HG02840 (cell line): ENCODE measurements around the gene CTSE.
"Not testable (repeated sequence)": the region's sequence is repeated elsewhere in the genome, so short reads cannot be mapped to it uniquely, and the experiment has no call there.

Experiments used
- ATAC-seq: cut with Tn5 transposase; IDR thresholded peaks from one replicate; pipeline ENCODE4 v1.9.1; 2021; ENCODE audit warnings: mild to moderate bottlenecking, moderate library complexity, moderate number of reproducible peaks; ENCODE audit not compliant: unreplicated experiment, low FRiP score

CTSE gene

GRCh38 chr1:206020393-206021007 is 3.2 kb downstream of the CTSE start:
- no peak for ATAC-seq

DNA sequence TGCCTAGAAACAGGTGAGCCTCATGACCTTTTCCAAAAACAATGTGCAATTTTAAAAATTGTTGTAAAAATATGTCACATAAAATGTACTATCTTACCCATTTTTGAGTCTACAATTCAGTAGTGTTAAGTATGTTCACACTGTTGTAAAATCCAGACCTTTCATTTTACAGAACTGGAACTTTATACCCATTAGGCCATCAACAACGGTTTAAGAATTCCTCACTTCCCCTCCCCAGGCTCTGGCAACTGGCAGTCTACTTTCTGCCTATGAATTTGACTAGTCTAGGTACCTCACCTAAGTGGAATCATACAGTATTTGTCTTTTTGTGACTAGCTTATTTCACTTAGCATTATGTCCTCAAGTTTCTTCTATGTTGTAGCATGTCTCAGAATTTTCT is 8.6 kb downstream of the CTSE start:
- no peak for ATAC-seq

GRCh38 chr1:206014601-206015000 is 9.1 kb downstream of the CTSE start:
- no peak for ATAC-seq

DNA sequence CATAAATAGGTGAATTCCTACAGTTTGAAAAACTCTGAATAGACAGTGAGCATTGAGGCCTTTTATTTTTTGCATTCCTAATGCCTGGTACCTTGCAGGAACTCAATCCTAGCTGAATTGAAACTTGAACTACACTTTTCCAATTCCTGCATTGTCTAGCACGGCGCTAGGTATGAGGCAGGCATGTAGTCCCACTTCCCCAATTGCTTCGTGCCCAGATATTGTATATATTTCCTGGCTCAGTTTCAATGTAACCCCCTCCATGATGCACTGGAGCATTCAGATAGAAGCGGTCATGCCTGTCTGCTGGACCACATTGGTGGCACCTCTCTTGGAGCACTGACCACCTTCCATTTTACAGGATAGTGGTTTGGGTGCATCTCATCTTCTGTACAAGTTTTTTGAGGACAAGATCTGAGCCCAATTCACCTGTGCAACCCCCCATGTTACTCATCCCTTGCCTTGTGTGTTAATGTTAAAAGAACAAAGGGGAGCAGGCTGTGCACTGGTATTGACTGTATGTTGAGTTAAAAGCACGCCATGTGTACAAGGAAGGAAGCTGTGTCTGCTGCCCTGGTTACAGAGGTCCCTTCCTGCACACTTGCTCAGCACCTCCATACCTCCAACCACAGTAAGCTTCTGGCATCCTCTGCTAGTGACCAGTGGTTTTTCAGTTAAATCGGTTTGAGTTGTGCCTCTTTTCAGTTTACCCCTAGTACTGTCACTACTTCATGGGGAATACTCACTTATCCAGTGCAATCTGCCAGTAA is 10.5 kb downstream of the CTSE start:
- no peak for ATAC-seq

DNA sequence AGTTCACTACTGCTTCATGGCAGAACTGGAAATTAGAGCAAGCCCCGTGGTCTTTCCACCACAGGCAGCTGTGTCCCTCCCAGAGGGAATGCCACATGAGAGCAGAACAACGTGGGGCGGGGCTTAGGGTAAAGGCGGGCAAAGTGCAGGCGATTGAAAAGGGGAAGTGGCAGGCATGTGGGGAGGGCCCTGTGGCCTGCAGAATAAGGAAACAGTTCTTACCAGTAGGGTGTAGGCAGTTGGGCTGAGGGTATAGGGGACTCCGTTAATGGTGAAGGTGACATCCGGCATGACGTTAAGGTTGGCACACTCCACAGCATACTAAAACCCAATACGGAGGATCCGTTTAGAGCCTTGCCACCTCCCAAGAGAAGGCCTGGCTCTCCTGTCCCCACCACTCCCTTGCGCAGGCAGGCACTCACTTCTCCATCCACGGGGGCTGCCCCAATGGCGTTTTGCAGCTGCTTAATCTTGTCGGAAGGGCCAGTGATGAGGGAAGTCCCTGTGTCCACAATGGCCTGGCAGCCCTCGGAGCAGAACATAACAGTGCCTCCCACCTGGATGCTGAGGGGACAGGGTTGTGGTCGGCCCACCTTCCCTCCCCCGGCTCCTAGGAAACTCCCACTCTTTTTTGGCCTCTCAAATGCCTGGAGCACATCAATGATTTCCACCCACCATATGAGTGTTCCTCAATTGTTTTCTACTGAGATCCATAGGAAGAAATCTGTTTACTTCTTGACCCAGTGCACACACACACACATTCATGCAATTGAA is 11.4 kb downstream of the CTSE start:
- no peak for ATAC-seq

DNA sequence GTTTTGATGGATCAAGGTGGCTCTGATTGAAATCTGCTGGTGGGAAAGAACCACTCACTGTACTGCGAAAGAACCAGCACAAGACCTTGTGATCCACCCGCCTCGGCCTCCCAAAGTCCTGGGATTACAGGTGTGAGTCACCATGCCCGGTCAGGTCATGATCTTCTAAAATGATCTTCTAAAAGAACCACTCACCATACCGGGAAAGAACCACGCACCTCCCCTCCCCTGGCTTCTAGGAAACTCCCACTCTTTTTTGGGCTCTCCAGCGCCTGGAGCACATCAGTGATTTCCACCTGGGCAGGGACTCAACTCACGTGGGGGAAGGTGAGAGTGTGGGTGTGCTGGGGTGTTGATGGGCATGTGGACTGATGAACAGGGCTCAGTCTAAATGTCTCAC is 12.6 kb downstream of the CTSE start:
- ATAC-seq, result no peak

GRCh38 chr1:206010060-206010459 is 13.6 kb downstream of the CTSE start:
- no peak for ATAC-seq

- ATAC-seq, result no peak
These were observed 16.7 kb downstream of the CTSE start for GRCh38 chr1:206006946-206007345.

GRCh38 chr1:206005778-206006180 is 17.9 kb downstream of the CTSE start:
- no peak for ATAC-seq

DNA sequence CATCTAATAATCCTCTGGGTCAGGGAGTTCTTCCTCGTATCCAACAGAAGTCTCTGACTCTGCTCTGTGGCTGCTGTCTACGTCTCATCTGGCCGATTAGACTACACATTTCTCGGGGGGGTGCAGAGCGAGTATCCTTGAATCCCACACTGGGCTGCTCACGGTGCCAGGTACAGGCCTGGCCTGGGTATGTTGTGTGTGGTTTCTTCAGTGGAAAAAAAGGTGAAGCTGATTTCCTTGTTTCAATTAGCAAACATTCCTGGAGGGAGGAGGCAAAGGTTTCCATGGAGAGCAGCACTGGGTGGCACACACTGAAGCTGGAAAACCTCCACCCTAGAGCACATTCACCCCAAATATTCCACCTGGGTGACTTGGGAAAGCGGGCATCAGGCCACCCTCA is 18.5 kb downstream of the CTSE start:
- ATAC-seq, result no peak

GRCh38 chr1:206004826-206005225 is 18.9 kb downstream of the CTSE start:
- no peak for ATAC-seq

GRCh38 chr1:206003854-206004800 is 19.6 kb downstream of the CTSE start:
- ATAC-seq, result no peak

- ATAC-seq, result no peak
These were observed 20.6 kb downstream of the CTSE start, which contains the start of gene RAB7B for GRCh38 chr1:206002871-206003801. RAB7B (minus strand) TSS chr1:206003395; CDS start chr1:205994135, 9,260 bp downstream.

DNA sequence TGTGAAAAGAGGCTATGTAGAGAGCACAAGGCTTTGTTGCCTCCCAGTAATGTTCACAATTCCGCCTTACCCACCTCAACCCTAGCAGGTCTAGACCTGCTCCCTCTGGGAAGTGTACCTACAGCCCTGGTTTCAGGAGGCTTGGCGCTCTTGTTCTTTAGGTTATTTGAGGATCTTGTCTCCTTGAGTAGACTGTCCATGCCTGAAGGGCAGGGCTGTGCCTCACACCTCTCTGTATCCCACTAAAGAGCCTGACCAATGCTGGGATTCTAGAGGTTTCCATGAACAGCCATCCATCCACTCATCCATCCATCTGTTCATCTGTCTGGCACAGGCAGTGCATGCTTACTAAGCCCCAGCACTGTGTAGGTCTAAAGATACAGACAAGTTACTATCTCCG is 21.5 kb downstream of the CTSE start:
- ATAC-seq, result no peak

- no peak for ATAC-seq
These were observed 22.2 kb downstream of the CTSE start for GRCh38 chr1:206001476-206001888.

DNA sequence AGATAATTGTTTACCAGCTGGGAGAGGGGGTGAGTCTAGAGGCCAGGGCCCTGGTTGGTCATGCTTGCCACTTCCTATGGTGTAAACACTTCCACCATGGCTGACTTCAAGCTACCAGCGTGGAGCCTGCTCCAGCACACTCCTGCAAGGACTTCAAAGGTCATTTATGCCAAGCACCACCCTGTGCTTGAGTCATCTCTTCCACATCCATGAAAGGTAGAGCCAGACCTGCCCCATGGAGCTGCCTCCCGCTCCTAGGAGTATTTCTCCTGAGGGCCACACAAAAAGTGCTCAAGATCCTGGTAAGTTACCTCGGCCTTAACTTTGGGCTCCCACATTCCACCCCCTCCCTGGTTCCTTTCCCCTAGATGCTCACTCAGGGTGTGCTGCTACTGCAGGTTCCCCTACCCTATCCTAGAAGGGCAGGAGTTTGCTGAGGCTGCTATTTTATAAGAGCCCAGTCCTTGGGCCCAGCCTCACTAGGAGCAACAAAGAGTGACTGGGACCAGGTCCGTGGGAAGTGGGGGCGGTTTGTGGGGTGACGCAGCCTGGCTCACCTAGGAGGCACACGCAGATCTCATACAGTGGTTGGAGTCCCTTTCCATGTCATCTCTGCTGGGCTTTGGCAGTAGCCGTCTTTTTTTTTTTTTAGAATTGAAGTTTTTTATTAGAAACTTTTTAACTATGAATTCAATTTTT is 22.9 kb downstream of the CTSE start:
- no peak for ATAC-seq

DNA sequence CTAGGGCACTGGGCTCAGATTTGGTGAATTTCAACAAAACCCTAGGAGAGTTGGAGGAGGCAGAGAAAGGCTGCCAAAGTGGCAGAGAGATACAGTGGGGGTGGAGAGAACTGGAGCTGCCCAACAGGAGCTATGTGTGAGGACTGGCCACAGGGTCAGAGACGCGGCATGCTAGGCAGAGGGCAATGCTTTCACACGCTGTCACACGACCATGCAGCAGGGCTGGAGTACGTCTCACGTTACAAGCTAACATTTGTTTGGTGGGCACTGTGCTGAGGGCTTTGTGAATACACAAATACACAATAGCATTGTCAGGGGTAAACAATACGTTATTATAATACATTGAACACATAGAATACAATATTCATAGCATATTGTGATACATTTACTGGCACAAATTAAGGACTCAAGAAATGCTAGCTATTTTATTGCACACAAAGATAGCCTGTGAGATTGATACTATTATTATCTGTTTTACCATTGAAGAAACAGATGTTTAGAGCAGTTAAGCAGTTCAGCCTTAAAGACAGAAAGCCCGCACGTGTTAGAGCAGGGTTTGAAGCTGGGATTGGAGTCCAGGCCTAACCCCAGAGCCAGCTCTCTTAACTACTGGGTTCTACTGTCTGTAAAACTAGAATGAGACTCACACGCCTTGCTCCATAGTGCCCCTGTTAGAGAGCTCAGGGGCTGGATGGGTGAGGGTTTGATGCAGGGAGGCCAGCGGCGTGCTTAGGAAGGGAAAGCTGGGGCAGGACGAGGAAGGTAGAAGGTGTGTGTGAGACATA is 25.0 kb downstream of the CTSE start:
- ATAC-seq, result no peak

DNA sequence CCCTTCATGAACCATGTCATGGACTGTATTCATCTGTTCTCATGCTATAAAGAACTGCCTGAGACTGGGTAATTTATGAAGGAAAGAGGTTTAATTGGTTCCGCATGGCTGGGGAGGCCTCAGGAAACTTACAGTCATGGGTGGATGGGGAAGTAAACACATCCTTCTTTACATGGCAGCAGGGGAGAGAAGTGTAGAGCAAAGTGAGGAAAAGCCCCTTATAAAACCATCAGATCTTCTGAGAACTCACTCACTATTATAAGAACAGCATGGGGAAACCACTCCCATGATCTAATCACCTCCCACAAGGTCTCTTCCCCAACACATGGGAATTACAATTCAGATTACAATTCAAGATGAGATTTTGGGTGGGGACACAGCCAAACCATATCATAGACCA is 27.1 kb downstream of the CTSE start:
- not testable (repeated sequence) for ATAC-seq
